GM19025 (cell line): ENCODE measurements around the gene LDLRAP1.

Experiments
- ATAC-seq: cut with Tn5 transposase; IDR thresholded peaks from one replicate; pipeline ENCODE4 v1.9.1; 2021; ENCODE audit warnings: mild to moderate bottlenecking, low read depth, moderate library complexity; ENCODE audit not compliant: unreplicated experiment

Gene LDLRAP1

GRCh38 chr1:25560788-25561187 lies 17.4 kb downstream of the LDLRAP1 start:
- ATAC-seq = no peak

DNA sequence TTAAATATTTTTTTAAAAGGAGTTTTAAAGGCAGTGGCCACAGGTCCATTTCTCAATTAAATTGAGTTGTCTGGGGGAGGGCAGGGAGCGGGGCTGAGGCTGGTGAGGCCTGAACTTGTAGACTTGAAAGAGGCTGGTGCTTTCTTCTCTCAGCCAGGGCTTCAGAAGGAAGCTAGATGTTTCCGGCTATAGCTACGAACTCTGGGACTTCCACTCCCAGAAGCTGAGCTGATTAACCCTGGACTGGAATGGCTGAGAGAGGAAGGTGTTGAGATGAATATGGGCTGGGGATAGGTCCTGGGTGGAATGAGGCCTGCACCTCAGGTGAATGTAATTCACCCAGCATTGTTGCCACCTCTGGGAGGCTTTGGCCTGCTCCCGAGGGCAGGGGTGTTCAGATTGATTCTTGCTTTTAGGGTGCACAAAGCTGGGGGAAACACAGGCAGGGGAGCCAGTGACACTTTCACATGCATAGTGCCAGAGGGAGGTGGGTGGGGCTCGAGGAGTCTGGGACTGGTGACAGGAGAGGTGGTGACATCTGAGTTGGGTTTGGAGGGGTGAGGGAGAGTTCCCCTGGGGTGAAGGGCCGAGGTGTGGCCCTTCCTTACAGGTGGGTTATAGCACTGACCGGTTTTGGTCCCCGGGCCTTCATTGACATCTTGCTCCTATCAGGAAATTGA lies 18.2 kb downstream of the LDLRAP1 start:
- no peak for ATAC-seq

DNA sequence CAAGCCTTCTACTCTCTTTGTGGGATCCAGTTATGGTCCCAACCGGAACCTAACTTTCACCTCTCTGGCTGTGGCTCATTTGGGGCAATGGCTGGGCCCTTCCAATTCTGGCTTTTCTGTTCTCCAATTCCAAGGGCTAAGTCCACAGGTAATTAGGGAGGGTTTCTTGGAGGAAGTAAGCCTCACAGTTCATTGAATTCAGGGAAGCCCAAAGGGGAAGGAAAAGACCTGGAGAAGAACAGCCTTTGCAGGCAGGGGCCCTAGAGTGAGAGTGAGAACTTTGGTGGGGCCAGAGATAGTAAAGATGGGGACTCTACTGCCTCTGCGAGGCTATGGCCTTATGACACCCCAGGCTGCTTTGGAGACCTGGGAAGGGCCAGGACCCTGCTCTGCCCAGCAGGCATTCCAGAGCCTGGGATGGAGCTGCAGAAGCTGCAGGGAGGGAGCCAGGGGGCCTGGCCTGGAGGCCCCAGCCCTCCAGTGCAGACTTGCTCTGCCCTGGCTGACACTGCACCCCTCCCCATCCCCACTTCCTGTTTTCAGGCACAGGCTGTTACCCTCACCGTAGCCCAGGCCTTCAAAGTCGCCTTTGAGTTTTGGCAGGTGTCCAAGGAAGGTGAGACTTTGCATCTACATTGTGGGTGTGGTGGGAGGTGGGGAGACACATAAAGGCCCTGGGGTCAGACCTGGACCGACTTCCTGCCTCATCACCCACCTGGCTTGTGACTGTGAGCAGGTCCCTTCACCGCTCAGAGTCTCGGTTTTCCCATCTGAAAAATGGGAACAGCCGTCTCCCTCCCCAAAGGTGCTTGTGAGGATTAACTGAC lies 18.9 kb downstream of the LDLRAP1 start:
- peak; percentile 48 for ATAC-seq

DNA sequence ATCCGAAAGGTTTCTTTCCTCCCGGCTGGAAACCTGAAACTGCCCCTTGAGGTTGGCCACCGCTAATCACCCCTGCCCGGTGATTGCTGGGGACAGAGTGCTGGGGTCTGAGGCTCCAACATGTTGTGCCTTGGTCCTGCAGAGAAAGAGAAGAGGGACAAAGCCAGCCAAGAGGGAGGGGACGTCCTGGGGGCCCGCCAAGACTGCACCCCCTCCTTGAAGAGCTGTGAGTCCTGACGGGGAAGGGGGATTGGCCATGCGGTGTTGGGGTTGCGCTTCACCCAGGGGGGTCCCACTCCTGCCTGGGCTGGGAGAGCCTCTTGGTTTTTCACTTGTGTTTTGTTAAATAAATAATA lies 19.5 kb downstream of the LDLRAP1 start:
- no peak for ATAC-seq

GRCh38 chr1:25563330-25564215 lies 20.2 kb downstream of the LDLRAP1 start:
- no peak for ATAC-seq

GRCh38 chr1:25564777-25565574 lies 21.6 kb downstream of the LDLRAP1 start:
- ATAC-seq = no peak

DNA sequence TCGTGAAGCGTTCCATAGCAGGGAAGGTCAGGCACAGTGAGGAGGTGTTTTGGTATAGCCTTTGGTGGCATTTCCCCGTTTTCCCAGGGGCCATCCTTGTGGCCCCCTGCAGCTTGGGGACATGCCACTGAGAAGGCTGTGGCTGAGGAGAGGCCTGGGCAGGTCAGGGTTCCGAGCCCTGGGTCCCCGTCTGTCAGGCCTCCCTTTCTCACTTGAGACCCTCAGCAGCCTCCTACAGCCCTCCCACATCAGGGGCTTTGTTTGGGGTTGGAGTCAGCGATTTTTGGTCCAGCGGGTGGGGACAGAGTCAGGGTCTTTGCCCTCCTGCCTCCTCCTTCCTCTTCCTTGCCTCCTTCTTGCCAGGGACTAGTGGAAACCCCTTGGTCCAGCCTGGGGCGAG lies 22.2 kb downstream of the LDLRAP1 start:
- ATAC-seq = no peak

- ATAC-seq = no peak
Measured at GRCh38 chr1:25566176-25566729, 22.8 kb downstream of the LDLRAP1 start.

- no peak for ATAC-seq
Measured at GRCh38 chr1:25566730-25567341, 23.4 kb downstream of the LDLRAP1 start.

GRCh38 chr1:25567710-25568089 lies 24.3 kb downstream of the LDLRAP1 start:
- ATAC-seq = no peak

- no peak for ATAC-seq
Measured at GRCh38 chr1:25568090-25568833, 24.9 kb downstream of the LDLRAP1 start.

DNA sequence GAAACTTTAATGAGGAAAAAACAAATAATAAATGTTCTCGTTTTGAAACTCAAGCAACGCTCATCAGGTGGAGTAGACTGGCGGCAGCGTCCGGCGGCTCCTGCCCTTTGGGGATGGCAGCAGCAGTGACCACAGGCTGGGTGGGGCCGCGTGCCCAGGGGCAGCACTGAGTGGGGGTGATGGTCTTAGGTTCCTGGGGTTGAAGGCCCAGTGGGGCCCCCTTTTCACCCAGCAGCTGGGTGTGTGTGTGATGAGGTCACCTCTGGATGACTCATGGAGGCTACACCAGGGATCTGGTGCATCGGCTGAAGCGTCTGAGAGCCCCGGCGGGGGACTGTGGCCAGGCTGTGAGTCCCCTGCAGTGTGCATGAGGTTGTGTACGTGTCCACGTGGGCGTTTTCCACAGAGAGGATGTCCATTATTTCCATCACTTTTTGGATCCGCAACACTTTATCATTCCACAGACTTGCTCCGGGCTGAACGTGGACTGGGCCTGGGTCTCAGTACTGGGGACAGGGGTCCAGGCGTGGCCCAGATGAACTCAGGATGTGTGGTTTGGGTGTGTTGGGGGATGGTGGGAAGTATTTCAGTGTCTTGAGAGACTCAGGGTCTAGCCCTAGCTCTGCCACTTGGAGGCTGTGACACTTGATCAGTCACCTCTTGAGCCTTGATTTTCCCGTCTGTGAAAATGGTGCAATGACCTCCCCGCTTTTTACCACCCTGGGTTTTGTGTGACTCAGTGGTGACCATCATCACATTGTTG lies 25.6 kb downstream of the LDLRAP1 start:
- no peak for ATAC-seq

GRCh38 chr1:25569597-25570396 lies 26.4 kb downstream of the LDLRAP1 start:
- no peak for ATAC-seq

GRCh38 chr1:25570798-25571521 lies 27.6 kb downstream of the LDLRAP1 start:
- ATAC-seq = no peak

- ATAC-seq = no peak
Measured at GRCh38 chr1:25571522-25571970, 28.1 kb downstream of the LDLRAP1 start.

DNA sequence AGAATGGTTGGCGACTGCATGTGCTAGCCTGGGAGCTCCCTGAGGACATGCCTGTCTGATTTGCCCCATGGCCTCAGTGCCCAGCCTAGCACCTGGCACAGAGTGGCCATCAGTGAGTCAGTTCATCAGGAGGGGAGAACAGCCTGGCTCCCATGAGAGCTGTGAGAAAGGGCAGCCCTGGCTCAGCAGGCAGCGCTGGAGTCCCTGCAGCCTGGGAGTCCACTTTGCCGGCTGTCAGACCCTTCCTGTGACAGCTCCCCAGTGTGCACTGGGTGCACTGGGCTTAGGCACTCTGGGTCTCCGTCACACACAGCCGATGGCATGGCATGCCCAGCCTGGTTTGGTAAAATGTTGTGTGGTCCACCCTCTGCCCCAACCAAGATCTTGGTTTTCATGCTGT lies 28.7 kb downstream of the LDLRAP1 start:
- ATAC-seq = no peak
